BJ (cell line): Measurements from ENCODE around the gene CTCF. TPM values are rescaled to one million over a fixed set of nuclear protein-coding genes. Genes with fewer than 3 reads are reported as not detected.
"Not testable (repeated sequence)": the region's sequence is repeated elsewhere in the genome, so short reads cannot be mapped to it uniquely, and the experiment has no call there.

Source experiments
- CTCF ChIA-PET: fragments of 350-600 bp; formaldehyde crosslinking; extraction: SDS; loops from one replicate; lab custom pipeline; 2021; ENCODE audit warnings: antibody characterized with exemption, inconsistent platforms; lab: Yijun Ruan, JAX
- POLR2A ChIA-PET: fragments of 300-600 bp; sonication (Branson Sonifier 250); formaldehyde crosslinking; extraction: SDS; loops from one replicate; lab custom pipeline; 2021; ENCODE audit warnings: antibody characterized with exemption; lab: Charles Lee
- DNase-seq: peaks from one replicate; pipeline ENCODE4 v3.0.0-alpha.2; 2011; ENCODE audit warnings: low read depth
- H3K27me3 ChIP-seq: 2 replicates; pipeline ENCODE4 v1.6.0; 2011; ENCODE audit warnings: low read length; ENCODE audit not compliant: control insufficient read depth, insufficient read depth
- H3K36me3 ChIP-seq: 2 replicates; pipeline ENCODE4 v1.5.1; 2011; ENCODE audit warnings: low read length; ENCODE audit not compliant: control insufficient read depth, insufficient read depth
- H3K4me3 ChIP-seq: 2 replicates; pipeline ENCODE4 v1.5.1; 2011; ENCODE audit warnings: low read depth, mild to moderate bottlenecking, control low read depth, low read length
- polyA minus RNA-seq: library from RNA; depleted of rRNA, polyadenylated mRNA; stranded (reverse); fragments of >200 nt; gene quantifications from 2 replicates; pipeline ENCODE4 v1.2.3, GENCODE V29; 2011; rRNA and poly(A)+ RNA removed
- polyA plus RNA-seq: library from polyadenylated mRNA; depleted of rRNA; stranded (reverse); fragments of >200 nt; gene quantifications from 2 replicates; pipeline ENCODE4 v1.2.3, GENCODE V29; 2011; rRNA removed
- TF ChIP-seq, protein P1 (sequence below): IDR thresholded peaks from 2 replicates; pipeline ENCODE4 v1.5.1; 2011; ENCODE audit warnings: low read depth, mild to moderate bottlenecking, control low read depth, inconsistent platforms, low read length, moderate library complexity; ENCODE audit not compliant: insufficient read depth

The CTCF gene
- polyA plus RNA-seq (20.9 and 22.8 TPM in 2 replicates), polyA minus RNA-seq (20.3 and 21.6 TPM in 2 replicates)

GRCh38 chr16:67562526-67562917 lies at the start of gene CTCF:
Gene CTCF, plus strand, starts transcription at chr16:67562526. Its CDS starts 48,307 bp downstream, at chr16:67610833.
- CTCF ChIA-PET, result interaction anchor here (0.7 to 4.4 kb wide), 22 partner anchors 10 to 110 kb away, joined by 3 to 42 read pairs (median 6); partner anchors contain the start of genes ACD, ATP6V0D1, C16orf86 and CARMIL2
- Histone ChIP-seq H3K27me3 (no peaks in the 10 kb centered on the region), H3K36me3 (no peaks in the 10 kb centered on the region), H3K4me3 (peak within 1 kb of the TSS; percentile 67)
- POLR2A ChIA-PET, result interaction anchor here (0.5 kb wide), 1 partner anchor 271 kb away, joined by 3 read pairs; no protein-coding TSS in a partner anchor
- TF ChIP-seq, protein P1, sequence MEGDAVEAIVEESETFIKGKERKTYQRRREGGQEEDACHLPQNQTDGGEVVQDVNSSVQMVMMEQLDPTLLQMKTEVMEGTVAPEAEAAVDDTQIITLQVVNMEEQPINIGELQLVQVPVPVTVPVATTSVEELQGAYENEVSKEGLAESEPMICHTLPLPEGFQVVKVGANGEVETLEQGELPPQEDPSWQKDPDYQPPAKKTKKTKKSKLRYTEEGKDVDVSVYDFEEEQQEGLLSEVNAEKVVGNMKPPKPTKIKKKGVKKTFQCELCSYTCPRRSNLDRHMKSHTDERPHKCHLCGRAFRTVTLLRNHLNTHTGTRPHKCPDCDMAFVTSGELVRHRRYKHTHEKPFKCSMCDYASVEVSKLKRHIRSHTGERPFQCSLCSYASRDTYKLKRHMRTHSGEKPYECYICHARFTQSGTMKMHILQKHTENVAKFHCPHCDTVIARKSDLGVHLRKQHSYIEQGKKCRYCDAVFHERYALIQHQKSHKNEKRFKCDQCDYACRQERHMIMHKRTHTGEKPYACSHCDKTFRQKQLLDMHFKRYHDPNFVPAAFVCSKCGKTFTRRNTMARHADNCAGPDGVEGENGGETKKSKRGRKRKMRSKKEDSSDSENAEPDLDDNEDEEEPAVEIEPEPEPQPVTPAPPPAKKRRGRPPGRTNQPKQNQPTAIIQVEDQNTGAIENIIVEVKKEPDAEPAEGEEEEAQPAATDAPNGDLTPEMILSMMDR, result peak; percentile 27; the same call in 1 of the 2 replicates
- no peak for DNase-seq

DNA sequence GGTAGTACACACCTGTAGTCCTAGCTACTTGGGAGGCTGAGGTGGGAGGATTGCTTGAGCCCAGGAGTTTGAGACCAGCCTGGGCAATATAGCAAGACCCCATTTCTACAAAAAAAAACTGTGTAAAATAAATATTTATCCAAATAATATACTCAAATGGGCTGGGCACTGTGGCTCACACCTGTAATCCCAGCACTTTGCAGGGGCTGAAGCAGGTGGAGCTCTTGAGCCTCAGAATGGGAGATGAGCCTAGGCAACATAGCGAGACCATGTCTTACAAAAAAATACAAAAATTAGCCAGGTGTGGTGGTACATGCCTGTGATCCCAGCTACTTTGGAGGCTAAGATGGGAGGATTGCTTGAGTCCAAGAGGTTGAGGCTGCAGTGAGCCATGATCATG lies 48.4 kb upstream of the CTCF start:
- not testable (repeated sequence) for H3K4me3 ChIP-seq, H3K27me3 ChIP-seq, H3K36me3 ChIP-seq, DNase-seq
- POLR2A ChIA-PET, result interaction anchor here (0.6 kb wide), 1 partner anchor 189 kb away, joined by 3 read pairs; no protein-coding TSS in a partner anchor
- CTCF ChIA-PET, result interaction anchor here (0.6 to 5.7 kb wide), 17 partner anchors 8 to 329 kb away, joined by 3 to 80 read pairs (median 8); partner anchors contain the start of genes ATP6V0D1, C16orf86, CTCF and ENKD1

- H3K27me3 ChIP-seq, result no peaks in the 10 kb centered on the region
- no peaks in the 10 kb centered on the region for H3K36me3 ChIP-seq
- peak; percentile 24 for DNase-seq
- ChIA-PET CTCF (interaction anchor here (0.6 to 5.7 kb wide), 17 partner anchors 10 to 329 kb away, joined by 3 to 80 read pairs (median 8); partner anchors contain the start of genes ATP6V0D1, C16orf86, CTCF and ENKD1), POLR2A (no interaction called here)
- TF ChIP-seq, protein P1, result peak; percentile 72
- H3K4me3 ChIP-seq, result no peak overlapping the region
Measured at GRCh38 chr16:67514382-67514828, 47.9 kb upstream of the CTCF start.

DNA sequence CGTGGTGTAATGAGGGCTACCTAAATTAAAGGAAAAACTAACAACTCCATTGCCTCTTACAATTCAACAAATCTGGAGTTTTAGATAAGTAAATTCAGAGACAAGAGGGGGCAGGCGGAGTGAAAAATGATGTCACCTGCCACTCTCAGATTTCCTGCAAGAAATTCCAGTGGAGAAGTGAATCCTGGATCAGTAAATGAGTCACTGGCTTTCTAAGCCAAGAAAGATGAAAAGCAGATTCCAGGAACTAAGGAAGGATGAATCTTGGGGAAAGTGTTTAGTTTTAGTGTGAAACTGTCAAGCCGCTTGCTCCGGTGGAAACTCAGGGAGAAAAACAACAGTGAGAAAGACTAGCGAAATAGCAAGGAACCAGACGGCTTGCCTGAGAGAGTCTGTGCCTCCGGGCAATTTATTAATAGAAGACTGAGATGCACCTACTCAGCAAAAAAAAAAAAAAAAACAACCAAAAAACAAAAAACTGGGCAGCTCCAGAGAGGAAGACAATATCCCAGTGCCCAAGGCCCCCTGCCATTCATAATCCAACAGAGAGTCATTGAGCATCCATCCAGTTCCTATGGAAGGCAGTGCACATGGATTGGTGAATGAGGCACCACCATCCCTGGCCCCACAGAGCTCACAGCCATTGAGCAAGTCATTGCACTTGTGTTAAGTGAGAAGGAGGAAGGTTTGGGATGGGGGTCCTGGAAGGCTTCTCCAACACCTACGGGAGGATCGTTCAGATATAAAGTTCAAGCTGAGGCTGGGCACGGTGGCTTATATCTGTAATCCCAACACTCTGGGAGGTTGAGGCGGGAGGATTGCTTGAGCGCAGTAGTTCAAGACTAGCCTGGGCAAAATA lies 45.8 kb upstream of the CTCF start:
- POLR2A ChIA-PET, result no interaction called here
- TF ChIP-seq, protein P1, result no peak
- no peak overlapping the region for H3K4me3 ChIP-seq
- peak; percentile 26 for DNase-seq
- H3K27me3 ChIP-seq, result no peaks in the 10 kb centered on the region
- CTCF ChIA-PET, result interaction anchor here (1.1 to 5.7 kb wide), 11 partner anchors 23 to 300 kb away, joined by 3 to 80 read pairs (median 11); partner anchors contain the start of genes ATP6V0D1, C16orf86, CARMIL2 and CTCF
- no peaks in the 10 kb centered on the region for H3K36me3 ChIP-seq

- Histone ChIP-seq H3K27me3 (no peaks in the 10 kb centered on the region), H3K4me3 (no peak overlapping the region), H3K36me3 (no peaks in the 10 kb centered on the region)
- POLR2A ChIA-PET, result no interaction called here
- no peak for DNase-seq
- TF ChIP-seq, protein P1, result no peak
- CTCF ChIA-PET, result interaction anchor here (1.0 to 5.7 kb wide), 8 partner anchors 23 to 393 kb away, joined by 3 to 80 read pairs (median 12); partner anchors contain the start of genes ATP6V0D1, C16orf86, CARMIL2 and CTCF
Measured at GRCh38 chr16:67517155-67517445, 45.2 kb upstream of the CTCF start.
